Osteoblast (primary cell): ENCODE data around the gene MEP1A. TPM values are rescaled to one million over a fixed set of nuclear protein-coding genes. Genes with fewer than 3 reads are reported as not detected.

Experiments used
- DNase-seq: peaks from one replicate; pipeline ENCODE4 v3.0.0; 2011; ENCODE audit warnings: low spot score, mixed read lengths; ENCODE audit not compliant: insufficient read length; ENCODE audit errors: missing footprints
- H2AFZ ChIP-seq: 2 replicates; pipeline ENCODE4 v1.6.0; 2011; ENCODE audit warnings: mild to moderate bottlenecking, low read length
- H3K27ac ChIP-seq: 2 replicates; pipeline ENCODE4 v1.5.1; 2011; ENCODE audit warnings: mild to moderate bottlenecking, low read depth, low read length, moderate library complexity
- H3K27me3 ChIP-seq: 2 replicates; pipeline ENCODE4 v1.6.0; 2012; ENCODE audit warnings: mild to moderate bottlenecking, control low read depth, inconsistent platforms, low read length, moderate library complexity; ENCODE audit not compliant: insufficient read depth
- H3K36me3 ChIP-seq: 2 replicates; pipeline ENCODE4 v1.5.1; 2011; ENCODE audit warnings: mild to moderate bottlenecking, low read length, control low read depth, moderate library complexity; ENCODE audit not compliant: insufficient read depth
- H3K4me1 ChIP-seq: 2 replicates; pipeline ENCODE4 v1.5.1; 2011; ENCODE audit warnings: mild to moderate bottlenecking, low read length, control low read depth, moderate library complexity; ENCODE audit not compliant: insufficient read depth
- H3K4me2 ChIP-seq: 2 replicates; pipeline ENCODE4 v1.6.0; 2011; ENCODE audit warnings: mild to moderate bottlenecking, low read length; ENCODE audit not compliant: insufficient read depth
- H3K4me3 ChIP-seq: fragments of 200-600 bp; sonication (generic); 3 replicates; pipeline ENCODE4 v1.5.1; 2012; ENCODE audit warnings: mild to moderate bottlenecking, low read length, inconsistent platforms; ENCODE audit not compliant: insufficient read depth
- H3K79me2 ChIP-seq: 2 replicates; pipeline ENCODE4 v1.6.0; 2012; ENCODE audit warnings: mild to moderate bottlenecking, low read length, control low read depth, inconsistent platforms; ENCODE audit not compliant: insufficient read depth
- H3K9me3 ChIP-seq: 2 replicates; pipeline ENCODE4 v1.5.1; 2011; ENCODE audit warnings: low read depth, low read length, control low read depth
- H4K20me1 ChIP-seq: 2 replicates; pipeline ENCODE4 v1.6.0; 2012; ENCODE audit warnings: mild to moderate bottlenecking, low read length, control low read depth; ENCODE audit not compliant: insufficient read depth
- CTCF ChIP-seq: IDR thresholded peaks from 2 replicates; pipeline ENCODE4 v1.5.1; 2011; ENCODE audit warnings: mild to moderate bottlenecking, low read depth, low read length, moderate library complexity; ENCODE audit errors: extremely low read depth
- total RNA-seq: library from RNA; depleted of rRNA; stranded (reverse); fragments of >200 nt; gene quantifications from 2 replicates; pipeline ENCODE4 v1.2.3, GENCODE V29; 2012

MEP1A gene
- total RNA-seq, 1 donor, result not detected

GRCh38 chr6:46776070-46776712, 17.0 kb upstream of the MEP1A start:
- Histone ChIP-seq H2AFZ (no peak overlapping the region), H4K20me1 (no peaks in the 10 kb centered on the region)

DNA sequence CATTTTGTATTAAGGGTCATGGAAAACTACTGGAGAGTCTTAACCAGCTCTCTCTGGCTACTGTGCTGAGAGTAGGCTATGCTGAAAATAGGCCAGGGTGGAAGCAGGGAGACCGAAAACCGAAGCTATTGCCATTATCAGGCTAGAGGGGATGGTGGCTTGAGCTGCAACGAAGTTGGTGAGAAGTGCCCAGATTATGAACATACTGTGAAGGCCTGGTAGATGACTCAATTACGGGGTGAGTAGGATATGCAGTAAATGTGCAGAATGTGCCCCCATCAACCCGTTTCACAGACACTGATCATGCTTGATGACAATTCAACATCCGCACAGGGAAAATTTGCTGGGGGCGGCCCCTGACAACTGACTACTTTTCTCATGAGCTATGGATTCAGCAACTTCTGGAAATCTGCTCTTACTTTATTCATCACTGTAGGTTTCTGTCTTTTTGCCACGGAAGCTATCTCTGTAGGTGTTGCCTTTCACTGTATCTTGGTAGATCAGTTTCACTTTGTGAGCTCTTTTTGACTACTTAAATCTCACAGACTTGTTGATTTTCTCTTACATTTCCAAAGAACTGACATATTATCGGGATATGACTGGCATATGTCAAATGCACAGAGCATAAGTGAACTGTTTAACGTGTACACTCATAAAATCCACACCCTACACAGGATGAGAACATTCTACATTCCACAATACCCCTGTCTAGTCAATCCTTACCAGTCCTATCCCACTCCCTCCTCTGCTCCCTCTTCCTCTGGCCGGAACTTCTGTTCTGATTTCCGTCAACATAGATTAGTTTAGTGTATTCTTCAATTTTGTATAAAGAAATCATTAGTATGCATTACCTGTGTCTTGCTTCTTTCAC, 15.5 kb upstream of the MEP1A start:
- H3K79me2 ChIP-seq, result no peaks in the 10 kb centered on the region
- no peaks in the 10 kb centered on the region for H3K9me3 ChIP-seq
- DNase-seq, result peak; percentile 27
- H3K4me2 ChIP-seq, result no peak overlapping the region
- H3K4me1 ChIP-seq, result no peaks in the 10 kb centered on the region
- H2AFZ ChIP-seq, result no peak overlapping the region
- H4K20me1 ChIP-seq, result no peaks in the 10 kb centered on the region
- no peaks in the 10 kb centered on the region for H3K36me3 ChIP-seq
- no peak overlapping the region for H3K27ac ChIP-seq
- H3K4me3 ChIP-seq, result no peak overlapping the region
- TF ChIP-seq CTCF, result no peak
- H3K27me3 ChIP-seq, result no peaks in the 10 kb centered on the region

More at GRCh38 chr6:46776070-46776712, 17.0 kb upstream of the MEP1A start:
- H3K79me2 ChIP-seq, result no peaks in the 10 kb centered on the region
- no peak overlapping the region for H3K4me3 ChIP-seq
- no peaks in the 10 kb centered on the region for H3K9me3 ChIP-seq
- no peaks in the 10 kb centered on the region for H3K27me3 ChIP-seq
- no peaks in the 10 kb centered on the region for H3K4me1 ChIP-seq
- H3K27ac ChIP-seq, result no peak overlapping the region
- H3K4me2 ChIP-seq, result no peak overlapping the region
- TF ChIP-seq CTCF, result no peak
- H3K36me3 ChIP-seq, result no peaks in the 10 kb centered on the region
- no peak for DNase-seq

DNA sequence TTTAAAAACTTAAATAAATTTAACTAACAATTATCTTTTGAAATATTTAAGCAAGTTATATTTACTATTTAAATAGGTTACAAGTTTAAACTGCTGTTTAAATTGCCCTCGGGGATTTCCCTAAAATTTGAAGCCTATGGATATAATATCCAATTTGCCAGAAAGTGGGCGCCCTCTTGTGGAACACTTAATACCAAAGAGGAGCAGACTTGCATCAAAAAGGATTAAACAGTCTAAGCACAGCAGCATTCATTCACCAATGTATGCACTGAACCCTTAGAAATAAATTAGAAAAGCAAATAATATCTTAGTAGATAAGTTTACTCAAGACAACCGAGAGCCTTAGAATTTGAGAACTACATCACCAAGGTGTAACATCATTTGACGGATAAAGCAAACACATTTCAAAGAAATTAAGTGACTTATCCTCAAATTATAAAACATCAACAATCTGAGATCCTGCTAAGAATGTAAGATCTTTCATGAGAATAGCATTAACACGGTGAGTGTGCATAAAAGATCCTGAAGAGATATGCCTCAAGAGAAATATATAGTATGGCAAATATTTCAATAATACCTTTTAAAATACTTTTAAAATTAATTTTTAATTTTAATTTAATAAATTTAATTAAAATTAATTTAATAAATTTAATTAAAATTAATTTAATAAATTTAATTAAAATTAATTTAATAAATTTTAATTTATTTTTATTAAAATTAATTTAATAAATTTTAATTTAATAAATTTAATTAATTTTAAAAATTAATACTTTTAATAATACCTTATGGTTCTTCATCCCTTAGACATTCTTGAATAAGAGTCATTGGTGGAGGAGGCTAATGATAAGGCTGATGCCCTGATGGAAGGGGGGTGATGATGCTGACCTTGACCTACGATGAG, 11.5 kb upstream of the MEP1A start:
- no peaks in the 10 kb centered on the region for H4K20me1 ChIP-seq
- peak; percentile 52 for DNase-seq
- H3K4me3 ChIP-seq, result no peak overlapping the region
- H3K4me1 ChIP-seq, result no peaks in the 10 kb centered on the region
- H3K9me3 ChIP-seq, result no peaks in the 10 kb centered on the region
- H3K4me2 ChIP-seq, result no peak overlapping the region
- TF ChIP-seq CTCF, result peak; percentile 71
- no peaks in the 10 kb centered on the region for H3K79me2 ChIP-seq
- no peak overlapping the region for H3K27ac ChIP-seq
- no peaks in the 10 kb centered on the region for H3K27me3 ChIP-seq
- H3K36me3 ChIP-seq, result no peaks in the 10 kb centered on the region
- H2AFZ ChIP-seq, result no peak overlapping the region
